MM.1S (cell line): Measurements from ENCODE around the gene FAM170B.

Experiments used
- DNase-seq: peaks from one replicate; pipeline ENCODE4 v3.0.0-alpha.2; 2015
- H2AFZ ChIP-seq: fragments of 300-600 bp; sonication (generic); 2 replicates; pipeline ENCODE4 v1.6.0; 2016; ENCODE audit warnings: antibody characterized with exemption, low read length
- H3F3A ChIP-seq: fragments of 300-600 bp; sonication (generic); 2 replicates; pipeline ENCODE4 v1.6.1; 2016; ENCODE audit warnings: mild to moderate bottlenecking, antibody characterized with exemption, low read length, moderate library complexity, mixed read lengths; ENCODE audit not compliant: insufficient read depth
- H3K27ac ChIP-seq: fragments of 300-600 bp; sonication (generic); 2 replicates; pipeline ENCODE4 v1.5.1; 2016; ENCODE audit warnings: mild to moderate bottlenecking, low read length
- H3K27me3 ChIP-seq: fragments of 300-600 bp; sonication (generic); replicated peaks from 2 replicates; pipeline ENCODE4 v1.6.0; 2016; ENCODE audit warnings: low read length; ENCODE audit not compliant: insufficient read depth
- H3K36me3 ChIP-seq: fragments of 300-600 bp; sonication (generic); replicated peaks from 2 replicates; pipeline ENCODE4 v1.6.1; 2016; ENCODE audit warnings: mild to moderate bottlenecking, low read length, mixed read lengths; ENCODE audit not compliant: insufficient read depth
- H3K4me1 ChIP-seq: fragments of 300-600 bp; sonication (generic); 2 replicates; pipeline ENCODE4 v1.6.1; 2016; ENCODE audit warnings: low read length, mixed read lengths
- H3K4me2 ChIP-seq: fragments of 300-600 bp; sonication (generic); 2 replicates; pipeline ENCODE4 v1.6.0; 2016; ENCODE audit warnings: low read depth, low read length
- H3K4me3 ChIP-seq: fragments of 300-600 bp; sonication (generic); 2 replicates; pipeline ENCODE4 v1.5.1; 2016; ENCODE audit warnings: low read length, mixed read lengths
- H3K79me2 ChIP-seq: fragments of 300-600 bp; sonication (generic); 2 replicates; pipeline ENCODE4 v1.6.1; 2016; ENCODE audit warnings: mixed run types, low read length, mixed read lengths
- H3K9ac ChIP-seq: fragments of 300-600 bp; sonication (generic); 2 replicates; pipeline ENCODE4 v1.6.1; 2016; ENCODE audit warnings: low read length, mixed read lengths
- H3K9me2 ChIP-seq: fragments of 300-600 bp; sonication (generic); replicated peaks from 2 replicates; pipeline ENCODE4 v1.6.1; 2016; ENCODE audit warnings: mild to moderate bottlenecking, low read length, mixed read lengths; ENCODE audit not compliant: insufficient read depth
- H3K9me3 ChIP-seq: fragments of 300-600 bp; sonication (generic); replicated peaks from 2 replicates; pipeline ENCODE4 v1.6.1; 2016; ENCODE audit warnings: mild to moderate bottlenecking, low read length, mixed read lengths; ENCODE audit not compliant: insufficient read depth
- H4K20me1 ChIP-seq: fragments of 300-600 bp; sonication (generic); 2 replicates; pipeline ENCODE4 v1.6.1; 2016; ENCODE audit warnings: mild to moderate bottlenecking, low read length, moderate library complexity, mixed read lengths; ENCODE audit not compliant: insufficient read depth
- CTCF ChIP-seq: fragments of 300-600 bp; sonication (generic); IDR thresholded peaks from 2 replicates; pipeline ENCODE4 v1.5.1; 2016; ENCODE audit warnings: antibody characterized with exemption, low read length, mixed read lengths
- EZH2 ChIP-seq: fragments of 300-600 bp; sonication (generic); optimal IDR thresholded peaks from 2 replicates; pipeline ENCODE3; 2017; ENCODE audit warnings: low read depth, mild to moderate bottlenecking, antibody characterized with exemption, low read length, mixed read lengths
- EZH2phosphoT487 ChIP-seq: fragments of 300-600 bp; sonication (generic); IDR thresholded peaks from 2 replicates; pipeline ENCODE4 v1.6.1; 2018; ENCODE audit warnings: antibody characterized with exemption, low read length

The FAM170B gene

DNA sequence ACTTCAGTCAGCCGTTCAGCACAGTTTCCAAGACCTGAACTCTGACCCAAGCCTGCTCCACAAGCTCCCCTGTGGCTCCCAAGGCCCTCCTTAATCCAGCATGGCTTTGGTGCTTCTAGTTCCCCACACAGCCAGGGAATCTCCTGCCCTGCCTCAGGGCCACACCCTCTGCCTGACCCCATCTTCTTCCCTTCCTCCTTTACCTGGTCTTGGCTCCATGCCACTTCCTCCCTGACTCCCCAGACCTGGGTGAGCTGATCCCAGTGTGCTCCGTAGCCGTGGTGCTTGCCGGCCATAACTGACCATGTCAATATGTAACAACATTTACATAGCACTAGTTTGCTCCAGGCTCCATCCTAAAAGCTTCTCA, 34.3 kb upstream of the FAM170B start:
- no peaks in the 10 kb centered on the region for H3K4me1 ChIP-seq
- H3K9ac ChIP-seq: no peak overlapping the region
- H3K4me3 ChIP-seq: no peak overlapping the region
- no peaks in the 10 kb centered on the region for H4K20me1 ChIP-seq
- no peak overlapping the region for H3K27ac ChIP-seq
- no peak overlapping the region for H2AFZ ChIP-seq
- DNase-seq: no peak
- H3K9me3 ChIP-seq: no peaks in the 10 kb centered on the region
- no peaks in the 10 kb centered on the region for H3F3A ChIP-seq
- H3K79me2 ChIP-seq: no peaks in the 10 kb centered on the region
- H3K36me3 ChIP-seq: no peaks in the 10 kb centered on the region
- TF ChIP-seq EZH2: no peak
- no peak for TF ChIP-seq EZH2phosphoT487
- TF ChIP-seq CTCF: no peak
- no peaks in the 10 kb centered on the region for H3K9me2 ChIP-seq
- H3K27me3 ChIP-seq: no peaks in the 10 kb centered on the region
- no peak overlapping the region for H3K4me2 ChIP-seq

DNA sequence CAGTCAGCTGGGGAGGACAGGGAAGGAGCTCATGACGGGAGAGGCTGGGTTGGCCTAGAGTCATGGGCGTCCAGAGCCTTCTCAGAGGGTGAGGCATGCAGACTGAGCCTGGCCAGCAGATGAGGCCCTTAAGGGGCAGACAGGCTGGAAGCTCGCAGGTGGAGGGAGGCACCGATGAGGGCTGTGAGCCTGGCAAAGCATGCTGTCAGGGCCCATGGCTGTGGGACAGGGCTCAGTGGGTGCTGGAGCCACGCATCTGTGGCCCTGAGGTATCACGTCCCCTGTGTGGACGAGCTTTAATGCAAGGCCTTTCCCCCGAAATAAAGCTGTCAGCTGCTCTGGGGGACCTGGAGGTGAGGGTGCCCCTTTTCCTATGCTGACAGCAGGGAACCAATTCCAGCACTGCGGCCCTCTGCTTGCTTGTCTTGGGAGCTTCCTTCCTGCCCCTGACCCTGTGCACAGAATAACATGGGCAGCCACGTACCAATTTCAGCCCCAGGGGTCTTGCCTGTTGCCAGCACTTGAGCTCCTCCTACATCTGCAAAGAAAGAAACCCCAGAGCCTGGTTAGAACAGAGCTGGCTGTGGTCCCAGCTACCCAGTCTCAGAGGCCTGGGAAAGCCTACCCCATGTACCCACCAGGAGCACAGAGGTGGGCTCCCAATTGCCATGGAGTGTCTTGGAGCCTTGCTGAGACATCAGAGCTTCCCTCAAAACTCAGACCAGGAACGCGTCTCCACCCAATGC, 33.8 kb upstream of the FAM170B start:
- no peak overlapping the region for H3K4me3 ChIP-seq
- no peaks in the 10 kb centered on the region for H3K79me2 ChIP-seq
- H3K4me2 ChIP-seq: no peak overlapping the region
- H3F3A ChIP-seq: no peaks in the 10 kb centered on the region
- no peak overlapping the region for H2AFZ ChIP-seq
- TF ChIP-seq EZH2: no peak
- TF ChIP-seq CTCF: no peak
- TF ChIP-seq EZH2phosphoT487: no peak
- no peaks in the 10 kb centered on the region for H3K9me2 ChIP-seq
- DNase-seq: no peak
- no peaks in the 10 kb centered on the region for H3K4me1 ChIP-seq
- no peak overlapping the region for H3K27ac ChIP-seq
- H4K20me1 ChIP-seq: no peaks in the 10 kb centered on the region
- H3K27me3 ChIP-seq: no peaks in the 10 kb centered on the region
- H3K36me3 ChIP-seq: no peaks in the 10 kb centered on the region
- no peak overlapping the region for H3K9ac ChIP-seq
- H3K9me3 ChIP-seq: no peaks in the 10 kb centered on the region

DNA sequence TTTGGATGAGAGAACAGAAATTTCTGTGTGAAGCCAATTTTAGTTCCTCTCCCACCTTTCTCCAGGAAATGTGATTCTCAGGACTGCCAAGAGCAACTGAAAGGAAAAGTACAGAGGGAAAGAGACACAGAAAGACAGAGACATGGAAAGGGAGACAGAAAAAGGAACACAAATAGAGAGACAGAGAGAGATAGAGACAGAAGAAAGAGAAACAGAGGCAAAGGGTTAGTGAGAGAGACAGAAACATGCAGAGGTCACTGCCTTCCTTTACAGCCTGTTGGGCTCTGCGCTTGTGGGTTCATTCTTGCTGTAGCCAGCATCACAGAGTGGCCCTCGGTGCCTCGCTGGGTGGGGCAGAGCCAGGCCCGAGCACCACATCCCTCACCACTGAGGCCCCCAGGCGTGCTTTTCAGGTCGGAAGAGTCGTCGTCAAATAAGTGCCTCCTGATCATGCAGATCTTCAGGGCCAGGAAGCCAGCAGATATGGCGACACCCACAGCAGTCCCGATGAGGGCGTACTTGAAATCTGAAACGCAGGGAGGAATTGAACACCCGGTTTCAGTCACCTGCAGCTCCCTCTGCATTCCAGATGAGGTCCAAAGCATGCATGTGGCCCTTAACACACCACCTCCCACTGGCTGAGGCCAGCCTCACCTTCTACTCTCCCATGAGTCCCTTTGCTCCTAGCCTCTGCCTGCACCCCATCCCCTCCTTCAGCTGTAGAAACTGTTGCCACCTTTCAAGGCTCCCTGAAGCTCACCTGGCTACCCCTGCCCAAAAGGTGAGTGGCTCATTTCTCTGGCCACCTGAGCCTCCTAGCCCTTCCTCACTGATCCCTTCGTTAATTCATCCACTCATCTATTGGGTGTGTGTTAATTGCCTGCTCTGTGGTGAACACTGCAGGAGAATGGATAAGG, 32.9 kb upstream of the FAM170B start:
- no peak overlapping the region for H2AFZ ChIP-seq
- no peaks in the 10 kb centered on the region for H3K9me3 ChIP-seq
- no peak overlapping the region for H3K4me2 ChIP-seq
- no peaks in the 10 kb centered on the region for H4K20me1 ChIP-seq
- DNase-seq: no peak
- no peaks in the 10 kb centered on the region for H3F3A ChIP-seq
- no peak overlapping the region for H3K9ac ChIP-seq
- no peak for TF ChIP-seq EZH2
- H3K27ac ChIP-seq: no peak overlapping the region
- no peak overlapping the region for H3K4me3 ChIP-seq
- H3K27me3 ChIP-seq: no peaks in the 10 kb centered on the region
- H3K36me3 ChIP-seq: no peaks in the 10 kb centered on the region
- no peaks in the 10 kb centered on the region for H3K4me1 ChIP-seq
- no peaks in the 10 kb centered on the region for H3K79me2 ChIP-seq
- H3K9me2 ChIP-seq: no peaks in the 10 kb centered on the region
